Caco-2 (cell line): ENCODE results near the gene NFAM1. TPM values are rescaled to one million over a fixed set of nuclear protein-coding genes. Genes with fewer than 3 reads are reported as not detected.

Experiments used
- BruUV-seq: library from RNA; stranded (reverse); fragments of 400-500 nt; replicated peaks from 2 replicates; lab custom pipeline; 2021; lab: Mats Ljungman, UMichigan
- CTCF ChIA-PET: fragments of 300-600 bp; sonication (Branson Sonifier 250); formaldehyde crosslinking; loops from one replicate; lab custom pipeline; 2022; ENCODE audit warnings: antibody characterized with exemption; lab: Charles Lee
- POLR2A ChIA-PET: fragments of 300-600 bp; sonication (Branson Sonifier 250); formaldehyde crosslinking; loops from one replicate; lab custom pipeline; 2022; ENCODE audit warnings: antibody characterized with exemption; lab: Charles Lee
- DNase-seq, 2 experiments: peaks; one replicate each; pipeline versions ENCODE4 v3.0.0 to v3.0.0-alpha.2; 2020 to 2022
- H3K27me3 ChIP-seq: replicated peaks from 2 replicates; pipeline ENCODE4 v1.6.0; 2011; ENCODE audit warnings: low read length; ENCODE audit not compliant: control insufficient read depth, insufficient read depth
- H3K36me3 ChIP-seq: 2 replicates; pipeline ENCODE4 v1.5.1; 2011; ENCODE audit warnings: low read length; ENCODE audit not compliant: control insufficient read depth, insufficient read depth
- H3K4me1 ChIP-seq: fragments of 250-450 bp; sonication (Bioruptor Pico); 2 replicates; pipeline ENCODE4 v1.5.1; 2020; ENCODE audit warnings: mild to moderate bottlenecking
- H3K4me3 ChIP-seq: 2 replicates; pipeline ENCODE4 v1.5.1; 2011; ENCODE audit warnings: low read depth, mild to moderate bottlenecking, control low read depth, low read length
- H3K9me3 ChIP-seq: fragments of 250-450 bp; sonication (Bioruptor Pico); 2 replicates; pipeline ENCODE4 v1.5.1; 2020; ENCODE audit warnings: mild to moderate bottlenecking, moderate library complexity
- H3K27ac Mint-ChIP-seq: one replicate; pipeline ENCODE4 v1.8.0; 2022; ENCODE audit warnings: mixed read lengths; ENCODE audit not compliant: unreplicated experiment
- H3K27me3 Mint-ChIP-seq: one replicate; pipeline ENCODE4 v1.8.0; 2022; ENCODE audit warnings: mixed read lengths; ENCODE audit not compliant: insufficient read depth, unreplicated experiment
- H3K36me3 Mint-ChIP-seq: one replicate; pipeline ENCODE4 v1.8.0; 2022; ENCODE audit warnings: mild to moderate bottlenecking, mixed read lengths; ENCODE audit not compliant: insufficient read depth, unreplicated experiment
- H3K4me1 Mint-ChIP-seq: one replicate; pipeline ENCODE4 v1.8.0; 2022; ENCODE audit warnings: low read depth, mixed read lengths; ENCODE audit not compliant: unreplicated experiment
- H3K4me3 Mint-ChIP-seq: one replicate; pipeline ENCODE4 v1.8.0; 2022; ENCODE audit warnings: mild to moderate bottlenecking, moderate library complexity, mixed read lengths; ENCODE audit not compliant: unreplicated experiment
- H3K9me3 Mint-ChIP-seq: one replicate; pipeline ENCODE4 v1.8.0; 2022; ENCODE audit warnings: mixed read lengths; ENCODE audit not compliant: unreplicated experiment
- intact Hi-C: fragments of 100-400 bp; cut with micrococcal nuclease; formaldehyde crosslinking; loops from one replicate; pipeline ENCODE4 v1.10.0; 2022; ENCODE audit not compliant: unreplicated experiment
- total RNA-seq: library from RNA; stranded (reverse); gene quantifications from 2 replicates; pipeline ENCODE4 v1.2.3, GENCODE V29; 2022
- TF ChIP-seq, protein P1 (sequence below), 2 experiments: fragments of 200-600 bp in 1 of 2; IDR thresholded peaks; 1 replicate in 1 of 2; 2 replicates in 1 of 2; pipeline versions ENCODE4 v1.5.1 to v1.8.0; 2011 to 2022; ENCODE audit warnings: antibody characterized with exemption in 1 of 2, control low read depth in 1 of 2, inconsistent platforms in 1 of 2, low read depth in 1 of 2, low read length in 1 of 2, mild to moderate bottlenecking in 1 of 2, moderate library complexity in 1 of 2; ENCODE audit not compliant: insufficient read depth in 1 of 2, severe bottlenecking in 1 of 2, unreplicated experiment in 1 of 2

NFAM1 gene
- total RNA-seq, 1 experiment from 2014 or later: not detected

DNA sequence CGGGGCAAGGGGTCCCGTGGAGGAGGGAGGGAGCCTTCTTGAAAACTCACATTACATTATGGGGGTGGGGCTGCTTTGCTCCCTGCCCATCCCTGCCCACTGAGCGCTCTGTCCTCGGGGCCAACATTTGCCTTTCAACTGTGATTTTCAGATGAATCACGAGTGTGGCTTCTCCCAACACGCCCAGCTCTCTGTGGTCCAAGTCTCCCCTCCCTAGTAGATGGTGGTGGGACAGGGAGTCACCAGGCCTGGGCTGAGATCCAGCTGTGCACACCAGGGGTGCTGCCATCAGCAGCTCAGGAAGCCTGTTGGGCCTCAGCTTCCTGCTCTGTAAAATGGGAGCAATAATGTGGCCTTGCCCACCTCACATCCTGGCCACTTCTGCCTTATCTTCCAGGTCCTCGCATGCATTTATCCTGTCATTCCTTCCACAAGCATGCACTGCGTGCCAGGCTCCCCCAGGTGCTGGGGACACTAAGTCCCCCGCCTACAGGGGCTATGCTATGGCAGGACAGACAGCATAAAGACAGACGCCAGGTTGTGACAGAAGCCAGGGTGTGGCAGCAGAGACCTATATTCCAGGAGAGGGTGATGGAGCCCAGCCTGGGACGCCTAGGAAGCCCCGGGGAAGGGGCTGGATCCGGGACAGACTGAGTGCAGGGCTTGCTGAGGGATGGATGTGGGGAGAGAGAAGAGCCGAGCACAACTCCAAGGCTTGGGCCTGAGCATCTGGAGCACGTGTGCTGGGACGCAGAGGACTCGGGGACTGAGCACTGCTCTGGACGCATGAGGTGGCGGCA lies 30.5 kb downstream of the NFAM1 start:
- POLR2A ChIA-PET: no interaction called here

DNA sequence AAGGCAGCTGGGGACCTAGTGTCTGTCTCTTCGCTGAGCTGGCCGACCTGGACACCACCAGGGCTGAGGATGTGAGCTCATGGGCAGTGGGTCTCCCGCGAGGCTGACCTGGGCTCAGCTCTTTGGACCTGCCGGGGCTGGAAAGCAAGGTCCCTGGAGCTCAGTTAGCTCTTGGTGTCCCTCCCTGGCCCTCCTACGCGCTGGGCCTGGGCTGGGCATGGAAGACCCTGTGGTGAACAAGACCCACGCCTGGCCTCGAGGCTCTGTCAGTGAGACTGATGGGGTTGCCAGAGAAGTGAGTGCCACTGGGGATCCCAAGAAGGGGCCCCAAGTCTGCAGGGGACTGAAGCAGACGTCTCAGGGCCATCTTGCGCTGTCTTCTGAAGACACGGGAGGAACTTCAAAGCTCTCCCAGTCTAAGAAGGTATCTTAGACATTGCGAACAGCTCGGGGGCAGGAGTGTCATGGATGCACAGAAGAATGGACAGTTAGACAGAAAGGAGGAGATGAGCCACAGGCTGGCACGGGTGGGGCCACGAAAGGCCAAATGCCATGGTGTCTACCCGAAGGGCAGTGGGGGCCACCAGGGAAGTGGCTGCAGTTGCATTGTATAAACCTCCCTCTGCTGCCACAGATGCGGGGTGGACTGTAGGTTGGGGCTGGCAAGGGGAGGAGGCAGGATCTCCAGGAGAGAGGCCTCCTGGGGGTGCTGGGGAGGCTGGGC lies 31.2 kb downstream of the NFAM1 start:
- no peak overlapping the region for H3K4me3 ChIP-seq
- Mint-ChIP-seq H3K4me1 (no peaks in the 10 kb centered on the region), H3K27me3 (peaks cover 3% of the 10 kb centered on the region), H3K4me3 (no peak overlapping the region), H3K27ac (no peak overlapping the region), H3K9me3 (no peaks in the 10 kb centered on the region), H3K36me3 (no peaks in the 10 kb centered on the region)
- CTCF ChIA-PET: no interaction called here
- no peaks in the 10 kb centered on the region; the same call in 1 of the 2 replicates for H3K27me3 ChIP-seq
- TF ChIP-seq, protein P1, sequence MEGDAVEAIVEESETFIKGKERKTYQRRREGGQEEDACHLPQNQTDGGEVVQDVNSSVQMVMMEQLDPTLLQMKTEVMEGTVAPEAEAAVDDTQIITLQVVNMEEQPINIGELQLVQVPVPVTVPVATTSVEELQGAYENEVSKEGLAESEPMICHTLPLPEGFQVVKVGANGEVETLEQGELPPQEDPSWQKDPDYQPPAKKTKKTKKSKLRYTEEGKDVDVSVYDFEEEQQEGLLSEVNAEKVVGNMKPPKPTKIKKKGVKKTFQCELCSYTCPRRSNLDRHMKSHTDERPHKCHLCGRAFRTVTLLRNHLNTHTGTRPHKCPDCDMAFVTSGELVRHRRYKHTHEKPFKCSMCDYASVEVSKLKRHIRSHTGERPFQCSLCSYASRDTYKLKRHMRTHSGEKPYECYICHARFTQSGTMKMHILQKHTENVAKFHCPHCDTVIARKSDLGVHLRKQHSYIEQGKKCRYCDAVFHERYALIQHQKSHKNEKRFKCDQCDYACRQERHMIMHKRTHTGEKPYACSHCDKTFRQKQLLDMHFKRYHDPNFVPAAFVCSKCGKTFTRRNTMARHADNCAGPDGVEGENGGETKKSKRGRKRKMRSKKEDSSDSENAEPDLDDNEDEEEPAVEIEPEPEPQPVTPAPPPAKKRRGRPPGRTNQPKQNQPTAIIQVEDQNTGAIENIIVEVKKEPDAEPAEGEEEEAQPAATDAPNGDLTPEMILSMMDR (IDR thresholded peaks at IDR 0.05; ENCODE audit: insufficient read depth in 1 of 2, low read depth in 1 of 2, low read length in 1 of 2, severe bottlenecking in 1 of 2, unreplicated experiment in 1 of 2): no peak
- POLR2A ChIA-PET: no interaction called here
- H3K36me3 ChIP-seq: no peaks in the 10 kb centered on the region
- intact Hi-C loops: no loop called here
- DNase-seq: no peak
- no TSS peak for BruUV-seq
- no peaks in the 10 kb centered on the region for H3K9me3 ChIP-seq
- no peaks in the 10 kb centered on the region for H3K4me1 ChIP-seq

More for the DNA sequence above, 30.5 kb downstream of the NFAM1 start:
- Histone ChIP-seq H3K36me3 (no peaks in the 10 kb centered on the region), H3K4me3 (no peak overlapping the region), H3K9me3 (no peaks in the 10 kb centered on the region), H3K27me3 (peaks cover 1% of the 10 kb centered on the region; the same call in 1 of the 2 replicates), H3K4me1 (no peaks in the 10 kb centered on the region)
- Mint-ChIP-seq H3K4me1 (no peaks in the 10 kb centered on the region), H3K27me3 (peaks cover 10% of the 10 kb centered on the region), H3K4me3 (no peak overlapping the region), H3K27ac (no peak overlapping the region), H3K36me3 (no peaks in the 10 kb centered on the region), H3K9me3 (no peaks in the 10 kb centered on the region)
- CTCF ChIA-PET: no interaction called here
- no peak for DNase-seq
- intact Hi-C loops: no loop called here
- BruUV-seq: no TSS peak
- TF ChIP-seq, protein P1 (IDR thresholded peaks at IDR 0.05; ENCODE audit: insufficient read depth in 1 of 2, low read depth in 1 of 2, low read length in 1 of 2, severe bottlenecking in 1 of 2, unreplicated experiment in 1 of 2): no peak
